Right renal cortex interstitium (tissue), 3 donors: ENCODE data around the gene POLD1. TPM values are rescaled to one million over a fixed set of nuclear protein-coding genes. Genes with fewer than 3 reads are reported as not detected.
"Not testable (repeated sequence)": the region's sequence is repeated elsewhere in the genome, so short reads cannot be mapped to it uniquely, and the experiment has no call there.

Experiments
- DNase-seq, 3 donors: peaks; one replicate each; pipeline ENCODE4 v3.0.0-alpha.2; 2013; ENCODE audit warnings: low read depth in 3 of 3, low spot score in 2 of 3
- polyA plus RNA-seq, 3 donors: library from polyadenylated mRNA; unstranded; fragments of 120-200 nt; gene quantifications; one replicate each; pipeline ENCODE4 v1.2.1, GENCODE V29; 2013; ENCODE audit not compliant: insufficient read length in 3 of 3

Gene POLD1
- polyA plus RNA-seq, 3 donors = 20.7 to 22.8 (median 21.6) TPM

GRCh38 chr19:50432221-50433028 is 48.3 kb downstream of the POLD1 start, which contains the start of gene MYBPC2:
Gene MYBPC2 (plus strand): TSS chr19:50432892. CDS start chr19:50432954, 62 bp downstream.
- DNase-seq = peak in 1 of 3 donors; percentile 47

- DNase-seq = no peak
Observed at GRCh38 chr19:50433201-50434180, 49.3 kb downstream of the POLD1 start.

- DNase-seq = no peak
Observed at GRCh38 chr19:50434525-50434924, 50.4 kb downstream of the POLD1 start.

- DNase-seq = no peak
Observed at GRCh38 chr19:50435221-50435620, 51.1 kb downstream of the POLD1 start.

GRCh38 chr19:50435627-50436026 is 51.5 kb downstream of the POLD1 start:
- DNase-seq = no peak

GRCh38 chr19:50437862-50438449 is 53.8 kb downstream of the POLD1 start:
- DNase-seq = no peak

- not testable (repeated sequence) for DNase-seq
Observed at GRCh38 chr19:50439130-50439529, 55.0 kb downstream of the POLD1 start.

- no peak for DNase-seq
Observed at GRCh38 chr19:50444059-50444458, 59.9 kb downstream of the POLD1 start.

GRCh38 chr19:50447053-50447452 is 62.9 kb downstream of the POLD1 start:
- no peak for DNase-seq

GRCh38 chr19:50447750-50448149 is 63.6 kb downstream of the POLD1 start:
- no peak for DNase-seq

GRCh38 chr19:50449236-50449899 is 65.2 kb downstream of the POLD1 start:
- DNase-seq = no peak

GRCh38 chr19:50450369-50451222 is 66.4 kb downstream of the POLD1 start:
- DNase-seq = no peak

- no peak for DNase-seq
Observed at GRCh38 chr19:50451223-50451534, 67.0 kb downstream of the POLD1 start.

GRCh38 chr19:50453243-50453642 is 69.1 kb downstream of the POLD1 start:
- no peak for DNase-seq

- no peak for DNase-seq
Observed at GRCh38 chr19:50455992-50456391, 71.8 kb downstream of the POLD1 start.

- no peak for DNase-seq
Observed at GRCh38 chr19:50457300-50457699, 73.2 kb downstream of the POLD1 start.

GRCh38 chr19:50458396-50459066 is 74.4 kb downstream of the POLD1 start:
- DNase-seq = no peak

GRCh38 chr19:50459067-50459456 is 74.9 kb downstream of the POLD1 start:
- no peak for DNase-seq

GRCh38 chr19:50459638-50460037 is 75.5 kb downstream of the POLD1 start:
- no peak for DNase-seq
